K562 (cell line): Measurements from ENCODE around the gene ITGAV. TPM values are rescaled to one million over a fixed set of nuclear protein-coding genes. Genes with fewer than 3 reads are reported as not detected.

Source experiments
- ATAC-seq: fragments of 200-7000 bp; cut with Tn5 transposase; 3 replicates; pipeline ENCODE4 v1.9.1; 2020; ENCODE audit warnings: moderate library complexity
- BruUV-seq: library from RNA; stranded (reverse); fragments of 400-500 nt; replicated peaks from 2 replicates; lab custom pipeline; 2021; lab: Mats Ljungman, UMichigan
- CTCF ChIA-PET: fragments of 300-600 bp; formaldehyde crosslinking; extraction: SDS; loops from one replicate; lab custom pipeline; 2021; ENCODE audit warnings: low intra/inter-chr PET ratio; lab: Yijun Ruan, JAX
- POLR2A ChIA-PET: fragments of 300-600, 350-650 bp; sonication (Branson Sonifier 250); formaldehyde crosslinking; extraction: SDS; loops from one replicate; lab custom pipeline; 2021; ENCODE audit warnings: antibody characterized with exemption, inconsistent platforms; lab: Yijun Ruan, JAX
- DNase-seq, 4 experiments: peaks; one replicate each; pipeline versions ENCODE4 v3.0.0 to v3.0.0-alpha.2; 2011 to 2018; ENCODE audit warnings: low spot score in 3 of 4, mixed read lengths in 3 of 4; ENCODE audit errors: extremely low read depth in 1 of 4
- FAIRE-seq: peaks from 2 replicates; lab custom pipeline; 2011; peaks lifted over from hg19 to GRCh38; lab: Jason Lieb, UNC
- H2AFZ ChIP-seq: 2 replicates; pipeline ENCODE4 v1.6.0; 2011; ENCODE audit warnings: low read depth, low read length, control low read depth, inconsistent platforms
- H3K27ac ChIP-seq: fragments of 200-600 bp; 3 replicates; pipeline ENCODE4 v1.8.0; 2011; ENCODE audit warnings: low read depth, mild to moderate bottlenecking, control low read depth, inconsistent platforms, low read length, moderate library complexity, mixed read lengths; ENCODE audit errors: extremely low read depth
- H3K27me3 ChIP-seq, 2 experiments: fragments of 300-600 bp in 1 of 2; 2 replicates in 1 of 2; 3 replicates in 1 of 2; pipeline versions ENCODE4 v1.6.0 to v1.8.0; 2011; ENCODE audit warnings: inconsistent platforms in 2 of 2, low read length in 2 of 2, mild to moderate bottlenecking in 1 of 2, mixed read lengths in 1 of 2, moderate library complexity in 1 of 2; ENCODE audit not compliant: control insufficient read depth in 2 of 2, insufficient read depth in 2 of 2
- H3K36me3 ChIP-seq: fragments of 300-600 bp; 3 replicates; pipeline ENCODE4 v1.8.0; 2011; ENCODE audit warnings: mild to moderate bottlenecking, low read length, inconsistent platforms; ENCODE audit not compliant: control insufficient read depth, insufficient read depth
- H3K4me1 ChIP-seq, 2 experiments: fragments of 200-600 bp in 1 of 2; replicated peaks in 1 of 2; 2 replicates in 1 of 2; 3 replicates in 1 of 2; pipeline versions ENCODE4 v1.5.1 to v1.8.0; 2011; ENCODE audit warnings: inconsistent platforms in 2 of 2, low read length in 2 of 2, mild to moderate bottlenecking in 1 of 2, mixed read lengths in 1 of 2, moderate library complexity in 1 of 2; ENCODE audit not compliant: control insufficient read depth in 2 of 2, insufficient read depth in 2 of 2
- H3K4me2 ChIP-seq: 2 replicates; pipeline ENCODE4 v1.6.1; 2011; ENCODE audit warnings: low read length, control low read depth, inconsistent platforms, mixed read lengths; ENCODE audit not compliant: insufficient read depth
- H3K4me3 ChIP-seq: fragments of 200-600 bp; sonication (generic), shearing (Covaris generic); 2 replicates; pipeline ENCODE4 v1.5.1; 2016; ENCODE audit warnings: control low read depth, inconsistent platforms
- H3K79me2 ChIP-seq: fragments of 200-600 bp; 3 replicates; pipeline ENCODE4 v1.8.0; 2011; ENCODE audit warnings: low read length, inconsistent platforms; ENCODE audit not compliant: control insufficient read depth, insufficient read depth
- H3K9ac ChIP-seq, 2 experiments: 2 replicates each; pipeline versions ENCODE4 v1.6.0 to v1.6.1; 2011; ENCODE audit warnings: low read depth in 2 of 2, low read length in 2 of 2, control low read depth in 1 of 2, inconsistent platforms in 1 of 2, mild to moderate bottlenecking in 1 of 2, mixed read lengths in 1 of 2; ENCODE audit not compliant: insufficient read depth in 1 of 2
- H3K9me1 ChIP-seq: one replicate; pipeline ENCODE4 v1.6.0; 2011; ENCODE audit warnings: inconsistent platforms, mild to moderate bottlenecking, low read length, moderate library complexity; ENCODE audit not compliant: control insufficient read depth, insufficient read depth
- H3K9me3 ChIP-seq: replicated peaks from 2 replicates; pipeline ENCODE4 v1.5.1; 2011; ENCODE audit warnings: low read depth, low read length, inconsistent platforms; ENCODE audit not compliant: control insufficient read depth, insufficient read depth
- H4K20me1 ChIP-seq: replicated peaks from 2 replicates; pipeline ENCODE4 v1.6.1; 2011; ENCODE audit warnings: low read length, inconsistent platforms, mixed read lengths; ENCODE audit not compliant: control insufficient read depth, insufficient read depth
- C11orf30 ChIP-seq: fragments of 450-650 bp; IDR thresholded peaks from 2 replicates; pipeline ENCODE4 v1.6.1; 2016; ENCODE audit warnings: low read depth, mild to moderate bottlenecking
- HIVEP1 ChIP-seq: fragments of 250-450 bp; sonication (Bioruptor Pico); IDR thresholded peaks from 2 replicates; pipeline ENCODE4 v1.4.0; 2020; ENCODE audit warnings: mild to moderate bottlenecking
- MAFG ChIP-seq: fragments of 450-650 bp; conservative IDR thresholded peaks from 2 replicates; pipeline ENCODE4 v1.6.1; 2016; ENCODE audit warnings: missing genetic modification characterization, missing compliant biosample characterization
- ZKSCAN8 ChIP-seq: fragments of 200-800 bp; sonication (Bioruptor generic); IDR thresholded peaks from 2 replicates; pipeline ENCODE4 v1.6.1; 2016; ENCODE audit warnings: missing genetic modification characterization, missing compliant biosample characterization
- ZNF316 ChIP-seq: fragments of 450-650 bp; IDR thresholded peaks from 2 replicates; pipeline ENCODE4 v1.6.1; 2016
- WGBS: fragments of 100-300 bp; shearing (Covaris generic); methylation state at CpG from one replicate; pipeline ENCODE4 v1.1.6; 2016; ENCODE audit warnings: low coverage, mixed read lengths; ENCODE audit not compliant: insufficient coverage; ENCODE audit errors: missing lambda C conversion rate; 5-methylcytosine and 5-hydroxymethylcytosine counted together
- in situ Hi-C: fragments of 300-500 bp; cut with MboI; formaldehyde crosslinking; loops from 4 replicates; pipeline ENCODE4 v1.15.0; 2018; ENCODE audit warnings: inconsistent platforms, mixed read lengths
- intact Hi-C: fragments of 100-400 bp; cut with micrococcal nuclease; formaldehyde crosslinking; loops from 2 replicates; pipeline ENCODE4 v1.14.2; 2022
- polyA plus RNA-seq, 8 experiments: library from polyadenylated mRNA; depleted of rRNA in 4 of 8; stranded (reverse) in 5 of 8; unstranded in 3 of 8; fragments of >200 nt; fragmentation: Nextera tagmentation in 2 of 8; fragmentation: Illumina TruSeq in 1 of 8; extraction: Ambion mirVana in 2 of 8; extraction: Trizol in 1 of 8; gene quantifications; 2 replicates each; pipeline versions ENCODE4 v1.2.1 to v1.2.3, GENCODE V29; 2011 to 2014; ENCODE audit warnings: inconsistent platforms in 1 of 8, missing spikeins in 1 of 8
- total RNA-seq, 7 experiments: library from RNA; depleted of rRNA in 6 of 7; stranded (reverse); fragments of >200 nt in 6 of 7; fragmentation: Illumina TruSeq in 2 of 7; extraction: Trizol in 2 of 7; gene quantifications; 2 replicates each; pipeline versions ENCODE4 v1.2.1 to v1.2.3, GENCODE V29; 2011 to 2021; ENCODE audit warnings: low replicate concordance in 1 of 7
- TF ChIP-seq, protein P1 (sequence below): fragments of 250-450 bp; sonication (Bioruptor Pico); IDR thresholded peaks from 2 replicates; pipeline ENCODE4 v1.5.0; 2020; ENCODE audit warnings: mild to moderate bottlenecking
- TF ChIP-seq, protein P2 (sequence below), 2 experiments: IDR thresholded peaks in 1 of 2; conservative IDR thresholded peaks in 1 of 2; 2 replicates each; pipeline ENCODE4 v1.6.1; 2016; ENCODE audit warnings: low read depth in 2 of 2, mild to moderate bottlenecking in 1 of 2, missing compliant biosample characterization in 1 of 2, missing genetic modification characterization in 1 of 2, moderate library complexity in 1 of 2

ITGAV gene
- total and polyA plus RNA-seq, 9 of the 15 experiments (the other 6 are each of a cell fraction or from before 2014, with no cell fraction given): 3.7 to 17.7 (median 10.7) TPM

DNA sequence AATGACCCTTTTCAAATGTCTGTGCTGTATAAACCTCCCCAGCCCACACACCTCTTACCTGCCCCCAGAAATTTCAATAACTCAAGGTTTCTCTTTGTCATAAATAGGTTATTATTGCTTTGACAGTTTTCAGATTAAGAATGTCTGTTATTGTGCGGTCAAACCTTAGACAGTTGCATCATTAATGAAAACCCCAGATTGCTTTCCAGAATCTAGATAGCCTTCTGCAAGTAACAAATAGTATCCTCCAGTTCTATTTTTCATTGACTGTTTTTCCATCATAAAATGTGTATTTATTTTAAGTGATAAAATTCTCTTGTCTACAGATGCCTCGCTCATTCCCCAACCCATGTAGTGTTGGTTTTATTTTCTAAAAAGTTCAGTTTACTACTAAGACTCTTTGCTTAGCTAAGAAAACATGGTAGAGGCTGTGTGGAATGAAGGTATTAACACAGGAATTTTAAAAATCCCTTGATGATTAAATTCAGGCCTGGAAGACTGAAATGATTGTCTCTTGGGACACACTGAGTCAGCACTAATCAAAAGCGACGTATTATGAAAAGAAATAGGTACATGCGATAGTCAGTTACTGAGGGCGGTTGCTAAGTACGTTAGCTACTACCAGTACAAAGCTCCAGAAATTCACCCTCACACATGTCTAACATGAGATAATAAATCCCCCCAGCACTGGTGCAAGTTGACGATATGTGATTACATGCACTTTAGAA lies 38.4 kb upstream of the ITGAV start:
- CTCF ChIA-PET: no interaction called here
- no peaks in the 10 kb centered on the region for H3K79me2 ChIP-seq
- TF ChIP-seq ZNF316 (peak; percentile 76), MAFG (tag) (peak; percentile 32; the same call in 1 of the 2 replicates), C11orf30 (peak; percentile 54; the same call in 1 of the 2 replicates), ZKSCAN8 (CRISPR knock-in tag) (no peak), HIVEP1 (CRISPR knock-in tag) (no peak)
- no peak overlapping the region for H3K4me2 ChIP-seq
- H3K27ac ChIP-seq: no peak overlapping the region
- FAIRE-seq (no peak), DNase-seq (no peak), ATAC-seq (no peak)
- H3K27me3 ChIP-seq: no peaks in the 10 kb centered on the region
- H3K9ac ChIP-seq: no peak overlapping the region
- intact Hi-C loops (no loop called here), in situ Hi-C loops (no loop called here)
- 32% methylated on average over 8 of the region's 8 CpGs for WGBS
- BruUV-seq: no TSS peak
- POLR2A ChIA-PET: interaction anchor here (0.9 kb wide), 1 partner anchor 9 kb away, joined by 3 read pairs; no protein-coding TSS in a partner anchor
- no peaks in the 10 kb centered on the region; a peak in 1 of 5 replicates for H3K4me1 ChIP-seq
- H3K36me3 ChIP-seq: no peaks in the 10 kb centered on the region
- no peaks in the 10 kb centered on the region for H4K20me1 ChIP-seq
- no peaks in the 10 kb centered on the region for H3K9me1 ChIP-seq
- H3K9me3 ChIP-seq: no peaks in the 10 kb centered on the region
- no peak overlapping the region for H2AFZ ChIP-seq
- no peak overlapping the region for H3K4me3 ChIP-seq

DNA sequence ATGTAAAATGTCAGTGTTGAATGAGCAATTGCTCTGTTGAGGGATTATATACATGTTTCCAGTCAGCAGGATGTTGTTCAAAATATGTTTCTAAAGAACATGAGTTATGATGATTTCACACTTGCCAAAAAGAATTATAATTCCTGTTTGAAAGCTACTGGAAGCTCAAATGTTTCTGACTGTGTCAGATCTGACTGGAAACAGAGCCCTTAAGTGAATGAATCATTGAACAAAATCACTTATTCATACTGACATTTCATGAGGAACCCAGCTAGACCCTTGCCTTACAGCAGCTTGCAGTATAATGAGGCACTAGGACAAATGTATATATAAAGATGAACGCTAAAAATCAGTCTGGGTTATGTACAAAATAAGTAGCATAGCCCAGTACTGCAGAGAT lies 35.4 kb upstream of the ITGAV start:
- FAIRE-seq (no peak), DNase-seq (no peak), ATAC-seq (no peak; the same call in 1 of the 3 replicates)
- H3K4me1 ChIP-seq: no peaks in the 10 kb centered on the region; a peak in 1 of 5 replicates
- BruUV-seq: no TSS peak
- H3K79me2 ChIP-seq: no peaks in the 10 kb centered on the region
- H3K9ac ChIP-seq: no peak overlapping the region
- intact Hi-C loops: no loop called here
- in situ Hi-C loops: no loop called here
- H3K27me3 ChIP-seq: no peaks in the 10 kb centered on the region
- TF ChIP-seq, protein P1, sequence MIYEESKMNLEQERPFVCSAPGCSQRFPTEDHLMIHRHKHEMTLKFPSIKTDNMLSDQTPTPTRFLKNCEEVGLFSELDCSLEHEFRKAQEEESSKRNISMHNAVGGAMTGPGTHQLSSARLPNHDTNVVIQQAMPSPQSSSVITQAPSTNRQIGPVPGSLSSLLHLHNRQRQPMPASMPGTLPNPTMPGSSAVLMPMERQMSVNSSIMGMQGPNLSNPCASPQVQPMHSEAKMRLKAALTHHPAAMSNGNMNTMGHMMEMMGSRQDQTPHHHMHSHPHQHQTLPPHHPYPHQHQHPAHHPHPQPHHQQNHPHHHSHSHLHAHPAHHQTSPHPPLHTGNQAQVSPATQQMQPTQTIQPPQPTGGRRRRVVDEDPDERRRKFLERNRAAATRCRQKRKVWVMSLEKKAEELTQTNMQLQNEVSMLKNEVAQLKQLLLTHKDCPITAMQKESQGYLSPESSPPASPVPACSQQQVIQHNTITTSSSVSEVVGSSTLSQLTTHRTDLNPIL: no peak
- TF ChIP-seq, protein P2, sequence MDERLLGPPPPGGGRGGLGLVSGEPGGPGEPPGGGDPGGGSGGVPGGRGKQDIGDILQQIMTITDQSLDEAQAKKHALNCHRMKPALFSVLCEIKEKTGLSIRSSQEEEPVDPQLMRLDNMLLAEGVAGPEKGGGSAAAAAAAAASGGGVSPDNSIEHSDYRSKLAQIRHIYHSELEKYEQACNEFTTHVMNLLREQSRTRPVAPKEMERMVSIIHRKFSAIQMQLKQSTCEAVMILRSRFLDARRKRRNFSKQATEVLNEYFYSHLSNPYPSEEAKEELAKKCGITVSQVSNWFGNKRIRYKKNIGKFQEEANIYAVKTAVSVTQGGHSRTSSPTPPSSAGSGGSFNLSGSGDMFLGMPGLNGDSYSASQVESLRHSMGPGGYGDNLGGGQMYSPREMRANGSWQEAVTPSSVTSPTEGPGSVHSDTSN (CRISPR knock-in tag; IDR thresholded peaks at IDR 0.05; ENCODE audit: low read depth): no peak
- TF ChIP-seq, protein P2 (tag; conservative IDR thresholded peaks at IDR 0.05; ENCODE audit: low read depth): peak; percentile 26; the same call in 1 of the 2 replicates
- H3K27ac ChIP-seq: no peak overlapping the region
- WGBS: 0% methylated on average over 1 of the region's 1 CpG
- POLR2A ChIA-PET: interaction anchor here (0.8 to 1.2 kb wide), 2 partner anchors 14 to 35 kb away, joined by 3 to 4 read pairs; no protein-coding TSS in a partner anchor
- no peaks in the 10 kb centered on the region for H3K9me3 ChIP-seq
- no peak overlapping the region for H3K4me3 ChIP-seq
- no peak overlapping the region; the same call in 1 of the 2 replicates for H2AFZ ChIP-seq
- H3K4me2 ChIP-seq: no peak overlapping the region
- no peaks in the 10 kb centered on the region for H4K20me1 ChIP-seq
- H3K9me1 ChIP-seq: no peaks in the 10 kb centered on the region
- CTCF ChIA-PET: no interaction called here
- H3K36me3 ChIP-seq: no peaks in the 10 kb centered on the region
